HEK293 (cell line): ENCODE data around the gene GPR62.

Experiments
- CTCF ChIA-PET: fragments of 350-600 bp; formaldehyde crosslinking; extraction: SDS; loops from one replicate; lab custom pipeline; 2021; ENCODE audit warnings: antibody characterized with exemption; lab: Yijun Ruan, JAX
- POLR2A ChIA-PET: fragments of 300-600 bp; formaldehyde crosslinking; extraction: SDS; loops from one replicate; lab custom pipeline; 2020; ENCODE audit warnings: antibody characterized with exemption, inconsistent platforms; lab: Yijun Ruan, JAX
- H3K27ac ChIP-seq: fragments of 200-500 bp; sonication (Bioruptor generic); 2 replicates; pipeline ENCODE4 v1.5.1; 2014; ENCODE audit warnings: low read depth, low read length, control low read depth, inconsistent platforms; ENCODE audit errors: extremely low read depth
- H3K36me3 ChIP-seq, 2 experiments: fragments of 200-500 bp in 1 of 2; sonication (Bioruptor generic) in 1 of 2; 1 replicate in 1 of 2; 2 replicates in 1 of 2; pipeline ENCODE4 v1.5.1; 2014 to 2017; ENCODE audit warnings: inconsistent platforms in 2 of 2, low read length in 2 of 2; ENCODE audit not compliant: control insufficient read depth in 2 of 2, insufficient read depth in 1 of 2
- H3K4me1 ChIP-seq: fragments of 200-500 bp; sonication (Bioruptor generic); 2 replicates; pipeline ENCODE4 v1.5.1; 2014; ENCODE audit warnings: mild to moderate bottlenecking, low read length, inconsistent platforms; ENCODE audit not compliant: control insufficient read depth, insufficient read depth
- H3K4me3 ChIP-seq: 2 replicates; pipeline ENCODE4 v1.5.1; 2011; ENCODE audit warnings: low read depth, mild to moderate bottlenecking, control low read depth, low read length, moderate library complexity
- H3K9me3 ChIP-seq: fragments of 200-500 bp; sonication (Bioruptor generic); 2 replicates; pipeline ENCODE4 v1.5.1; 2014; ENCODE audit warnings: low read depth, low read length, inconsistent platforms; ENCODE audit not compliant: control insufficient read depth, insufficient read depth
- BCL6B ChIP-seq: fragments of 450-650 bp; formaldehyde crosslinking; IDR thresholded peaks from 2 replicates; pipeline ENCODE4 v1.5.1; 2017; ENCODE audit warnings: missing biosample characterization, missing genetic modification characterization
- FEZF1 ChIP-seq: fragments of 450-650 bp; formaldehyde crosslinking; IDR thresholded peaks from 2 replicates; pipeline ENCODE4 v1.5.1; 2016; ENCODE audit warnings: missing biosample characterization, missing genetic modification characterization
- GLIS2 ChIP-seq: fragments of 450-650 bp; formaldehyde crosslinking; IDR thresholded peaks from 2 replicates; pipeline ENCODE4 v1.5.1; 2016; ENCODE audit warnings: missing biosample characterization, missing genetic modification characterization
- HOXD13 ChIP-seq: sonication (generic); formaldehyde crosslinking; IDR thresholded peaks from 2 replicates; pipeline ENCODE4 v1.8.0; 2022; ENCODE audit warnings: missing genetic modification reagents, borderline replicate concordance
- MZF1 ChIP-seq: fragments of 450-650 bp; formaldehyde crosslinking; IDR thresholded peaks from 2 replicates; pipeline ENCODE4 v1.5.1; 2017; ENCODE audit warnings: missing biosample characterization, missing genetic modification characterization, borderline replicate concordance
- ZBTB11 ChIP-seq: fragments of 450-650 bp; formaldehyde crosslinking; conservative IDR thresholded peaks from 2 replicates; pipeline ENCODE4 v1.5.1; 2016; ENCODE audit warnings: low read depth, missing biosample characterization, missing genetic modification characterization
- ZBTB44 ChIP-seq: fragments of 450-650 bp; IDR thresholded peaks from 2 replicates; pipeline ENCODE4 v1.5.1; 2018; ENCODE audit warnings: missing biosample characterization, mild to moderate bottlenecking, missing genetic modification characterization
- ZBTB49 ChIP-seq: fragments of 450-650 bp; formaldehyde crosslinking; IDR thresholded peaks from 2 replicates; pipeline ENCODE4 v1.5.1; 2016; ENCODE audit warnings: missing biosample characterization, missing genetic modification characterization, low read depth
- ZBTB7A ChIP-seq: fragments of 450-650 bp; formaldehyde crosslinking; IDR thresholded peaks from 2 replicates; pipeline ENCODE4 v1.5.1; 2016; ENCODE audit warnings: low read depth, missing biosample characterization, missing genetic modification characterization
- ZFHX2 ChIP-seq: fragments of 450-650 bp; formaldehyde crosslinking; conservative IDR thresholded peaks from 2 replicates; pipeline ENCODE4 v1.5.1; 2016; ENCODE audit warnings: missing biosample characterization, missing genetic modification characterization
- ZFP3 ChIP-seq: fragments of 450-650 bp; formaldehyde crosslinking; IDR thresholded peaks from 2 replicates; pipeline ENCODE4 v1.5.1; 2016; ENCODE audit warnings: low read depth, missing biosample characterization, missing genetic modification characterization
- ZIC2 ChIP-seq: fragments of 450-650 bp; formaldehyde crosslinking; IDR thresholded peaks from 2 replicates; pipeline ENCODE4 v1.5.1; 2016; ENCODE audit warnings: missing biosample characterization, missing genetic modification characterization
- ZNF121 ChIP-seq: fragments of 450-650 bp; formaldehyde crosslinking; IDR thresholded peaks from 2 replicates; pipeline ENCODE4 v1.5.1; 2016; ENCODE audit warnings: missing biosample characterization, missing genetic modification characterization
- ZNF174 ChIP-seq: fragments of 450-650 bp; formaldehyde crosslinking; IDR thresholded peaks from 2 replicates; pipeline ENCODE4 v1.5.0; 2017; ENCODE audit warnings: missing biosample characterization, mild to moderate bottlenecking, missing genetic modification characterization
- ZNF350 ChIP-seq: fragments of 450-650 bp; formaldehyde crosslinking; IDR thresholded peaks from 2 replicates; pipeline ENCODE4 v1.5.0; 2017; ENCODE audit warnings: missing biosample characterization, mild to moderate bottlenecking, missing genetic modification characterization
- ZNF530 ChIP-seq: fragments of 450-650 bp; formaldehyde crosslinking; IDR thresholded peaks from 2 replicates; pipeline ENCODE4 v1.5.1; 2016; ENCODE audit warnings: low read depth, missing biosample characterization, missing genetic modification characterization
- ZNF571 ChIP-seq: fragments of 450-650 bp; formaldehyde crosslinking; IDR thresholded peaks from 2 replicates; pipeline ENCODE4 v1.5.0; 2017; ENCODE audit warnings: missing biosample characterization, missing genetic modification characterization
- ZNF639 ChIP-seq: fragments of 450-650 bp; formaldehyde crosslinking; IDR thresholded peaks from 2 replicates; pipeline ENCODE4 v1.5.1; 2016; ENCODE audit warnings: missing biosample characterization, missing genetic modification characterization
- ZNF707 ChIP-seq: fragments of 450-650 bp; formaldehyde crosslinking; IDR thresholded peaks from 2 replicates; pipeline ENCODE4 v1.5.1; 2016; ENCODE audit warnings: missing biosample characterization, missing genetic modification characterization
- ZSCAN18 ChIP-seq: fragments of 450-650 bp; formaldehyde crosslinking; IDR thresholded peaks from 2 replicates; pipeline ENCODE4 v1.5.1; 2016; ENCODE audit warnings: missing biosample characterization, missing genetic modification characterization

Gene GPR62

GRCh38 chr3:51980253-51980652 lies 25.1 kb downstream of the GPR62 start:
- H3K9me3 ChIP-seq = no peaks in the 10 kb centered on the region
- peaks cover 0 to 8% of the 10 kb centered on the region in 2 experiments; a peak in 1 of 3 replicates for H3K36me3 ChIP-seq
- ChIA-PET POLR2A (interaction anchor here (1.2 kb wide), 1 partner anchor 11 kb away, joined by 5 read pairs; no protein-coding TSS in a partner anchor), CTCF (no interaction called here)
- no peaks in the 10 kb centered on the region for H3K4me1 ChIP-seq
- H3K27ac ChIP-seq = no peak overlapping the region
- H3K4me3 ChIP-seq = no peak overlapping the region
- TF ChIP-seq ZFP3 (tag by site-specific recombination) (no peak), MZF1 (tag by site-specific recombination) (no peak), ZNF174 (tag by site-specific recombination) (no peak), ZNF571 (tag by site-specific recombination) (no peak), GLIS2 (no peak), ZBTB49 (no peak), ZNF530 (tag by site-specific recombination) (no peak), ZFHX2 (tag by site-specific recombination) (no peak), ZNF639 (tag by site-specific recombination) (no peak), ZNF350 (tag by site-specific recombination) (no peak), FEZF1 (tag by site-specific recombination) (no peak), ZBTB44 (no peak), HOXD13 (CRISPR knock-in tag) (no peak), ZBTB7A (no peak), BCL6B (tag by site-specific recombination) (no peak), ZSCAN18 (no peak), ZNF121 (tag by site-specific recombination) (no peak), ZIC2 (no peak), ZBTB11 (tag by site-specific recombination) (no peak), ZNF707 (tag by site-specific recombination) (no peak)
